T-cell (primary cell): ENCODE data around the gene MMP23B. TPM values are rescaled to one million over a fixed set of nuclear protein-coding genes. Genes with fewer than 3 reads are reported as not detected.
A peak's percentile ranks its signal among the peaks of the same experiment; 100 is the strongest.
"Not testable (repeated sequence)": the region's sequence is repeated elsewhere in the genome, so short reads cannot be mapped to it uniquely, and the experiment has no call there.

Experiments used
- ATAC-seq, 4 experiments: fragments of 200-7000 bp in 3 of 4; fragments of 150-1000 bp in 1 of 4; cut with Tn5 transposase; replicated peaks in 1 of 4; 1 replicate in 3 of 4; 2 replicates in 1 of 4; pipeline ENCODE4 v1.10.0; 2021; ENCODE audit warnings: moderate library complexity in 3 of 4, mild to moderate bottlenecking in 2 of 4, moderate number of reproducible peaks in 1 of 4
- CTCF ChIA-PET, 2 donors: fragments of 300-600 bp; sonication (Branson Sonifier 250); formaldehyde crosslinking; loops; one replicate each; lab custom pipeline; 2022; ENCODE audit warnings: antibody characterized with exemption in 2 of 2; lab: Charles Lee
- POLR2A ChIA-PET, 2 donors: fragments of 300-600 bp; sonication (Branson Sonifier 250); formaldehyde crosslinking; loops; one replicate each; lab custom pipeline; 2022; ENCODE audit warnings: antibody characterized with exemption in 2 of 2; lab: Charles Lee
- DNase-seq, 35 experiments: peaks; one replicate each; pipeline versions ENCODE4 v3.0.0 to v3.0.0-alpha.2; 2013 to 2023
- H3K27ac ChIP-seq: one replicate; pipeline ENCODE4 v1.5.1; 2013; ENCODE audit warnings: low read length
- H3K27me3 ChIP-seq, 2 experiments: replicated peaks in 1 of 2; 1 replicate in 1 of 2; 2 replicates in 1 of 2; pipeline versions ENCODE4 v1.6.1 to v1.7.0; 2013; ENCODE audit warnings: low read length in 1 of 2, mixed read lengths in 1 of 2; ENCODE audit not compliant: control insufficient read depth in 2 of 2, insufficient read depth in 2 of 2; ENCODE audit errors: extremely low read depth in 1 of 2
- H3K36me3 ChIP-seq, 2 donors: 1 replicate in 1 of 2; 2 replicates in 1 of 2; pipeline versions ENCODE4 v1.6.1 to v1.7.0; 2013; ENCODE audit warnings: low read length in 1 of 2; ENCODE audit not compliant: control insufficient read depth in 2 of 2, insufficient read depth in 1 of 2; ENCODE audit errors: extremely low read depth in 1 of 2
- H3K4me1 ChIP-seq, 2 experiments: 1 replicate in 1 of 2; 2 replicates in 1 of 2; pipeline versions ENCODE4 v1.6.1 to v1.7.0; 2013; ENCODE audit warnings: low read length in 2 of 2, mixed read lengths in 1 of 2; ENCODE audit not compliant: insufficient read depth in 2 of 2, control insufficient read depth in 1 of 2; ENCODE audit errors: extremely low read depth in 1 of 2
- H3K4me3 ChIP-seq, 2 donors: 1 replicate in 1 of 2; 2 replicates in 1 of 2; pipeline versions ENCODE4 v1.5.1 to v1.7.0; 2013; ENCODE audit warnings: mild to moderate bottlenecking in 2 of 2, low read length in 1 of 2, moderate library complexity in 1 of 2; ENCODE audit not compliant: control insufficient read depth in 1 of 2; ENCODE audit errors: extremely low read depth in 1 of 2
- H3K9me3 ChIP-seq: 2 replicates; pipeline ENCODE4 v1.7.0; 2013
- H3K27ac Mint-ChIP-seq, 2 donors: one replicate each; pipeline ENCODE4 v1.8.0; 2020 to 2021; ENCODE audit warnings: mild to moderate bottlenecking in 2 of 2, mixed read lengths in 2 of 2
- H3K27me3 Mint-ChIP-seq, 2 donors: one replicate each; pipeline ENCODE4 v1.8.0; 2021 to 2022; ENCODE audit warnings: mixed read lengths in 2 of 2
- H3K36me3 Mint-ChIP-seq: one replicate; pipeline ENCODE4 v1.8.0; 2021; ENCODE audit warnings: mixed read lengths
- H3K4me1 Mint-ChIP-seq, 3 donors: one replicate each; pipeline ENCODE4 v1.8.0; 2020 to 2022; ENCODE audit warnings: mixed read lengths in 3 of 3, mild to moderate bottlenecking in 1 of 3
- H3K4me3 Mint-ChIP-seq, 3 donors: one replicate each; pipeline ENCODE4 v1.8.0; 2020 to 2022; ENCODE audit warnings: mild to moderate bottlenecking in 3 of 3, mixed read lengths in 3 of 3, moderate library complexity in 3 of 3
- H3K9me3 Mint-ChIP-seq, 3 donors: one replicate each; pipeline ENCODE4 v1.8.0; 2020 to 2022; ENCODE audit warnings: mixed read lengths in 3 of 3
- WGBS: methylation state at CpG from one replicate; pipeline ENCODE4 v1.1.5; 2013; ENCODE audit warnings: missing lambda C conversion rate; ENCODE audit not compliant: insufficient coverage; 5-methylcytosine and 5-hydroxymethylcytosine counted together
- total RNA-seq, 35 experiments: library from RNA in 6 of 35; stranded (reverse) in 6 of 35; fragments of 120-200 nt in 1 of 35; gene quantifications; one replicate each; pipeline versions ENCODE4 v1.2.1 to v1.2.4 and lab custom pipeline; 2013 to 2026

MMP23B gene
- total RNA-seq, 5 donors from 2014 or later (not counting 1 experiment from before 2014, with no cell fraction given) = 4.8 to 11.2 (median 6.8) TPM

- H3K36me3 ChIP-seq = no peaks in the 10 kb centered on the region
- Mint-ChIP-seq H3K4me3 (peak overlapping the region; percentile 28 to 86 (median 57)), H3K27me3 (peaks cover 0 to 4% of the 10 kb centered on the region in 2 donors), H3K36me3 (no peaks in the 10 kb centered on the region), H3K4me1 (peaks cover 4 to 8% (median 7%) of the 10 kb centered on the region in 3 donors), H3K9me3 (no peaks in the 10 kb centered on the region), H3K27ac (peak overlapping the region; percentile 15 to 39)
- H3K4me3 ChIP-seq = peak overlapping the region; percentile 52 to 59
- 18% methylated on average over 46 of the region's 53 CpGs for WGBS
- peak overlapping the region; percentile 72 for H3K27ac ChIP-seq
- CTCF ChIA-PET = interaction anchor here in 1 of 2 donors (0.9 kb wide), 1 partner anchor 15 kb away, joined by 3 read pairs; no protein-coding TSS in a partner anchor
- H3K9me3 ChIP-seq = no peaks in the 10 kb centered on the region
- ATAC-seq (peak; percentile 2 to 17 (median 9)), DNase-seq (peak in 16 of 35 experiments; percentile 25 to 63 (median 40))
- H3K4me1 ChIP-seq = peaks cover 0 to 53% of the 10 kb centered on the region in 2 experiments
- peaks cover 0 to 13% of the 10 kb centered on the region in 2 experiments for H3K27me3 ChIP-seq
- POLR2A ChIA-PET = interaction anchor here (0.6 to 1.3 kb wide), 2 partner anchors 12 to 14 kb away, joined by 3 to 16 read pairs; partner anchors contain the start of gene MIB2 (in 1 of the 2)
Observed at GRCh38 chr1:1628754-1629429, 3.1 kb upstream of the MMP23B start.

- CTCF ChIA-PET = interaction anchor here in 1 of 2 donors (0.6 to 0.9 kb wide), 3 partner anchors 14 to 280 kb away, joined by 3 to 11 read pairs (median 3); partner anchors contain the start of gene MIB2
- H3K36me3 Mint-ChIP-seq = no peaks in the 10 kb centered on the region
- ATAC-seq (peak; percentile 49 to 60 (median 52)), DNase-seq (peak in 34 of 35 experiments; percentile 62 to 92 (median 82))
- 7% methylated on average over 28 of the region's 48 CpGs for WGBS
- peak overlapping the region; percentile 73 to 75 for H3K27ac Mint-ChIP-seq
- no peaks in the 10 kb centered on the region for H3K9me3 Mint-ChIP-seq
- Histone ChIP-seq H3K9me3 (no peaks in the 10 kb centered on the region), H3K4me1 (peaks cover 0 to 53% of the 10 kb centered on the region in 2 experiments), H3K27ac (peak overlapping the region; percentile 72), H3K4me3 (peak overlapping the region; percentile 52 to 59), H3K27me3 (peaks cover 0 to 13% of the 10 kb centered on the region in 2 experiments), H3K36me3 (no peaks in the 10 kb centered on the region)
- peak overlapping the region; percentile 58 to 86 (median 61) for H3K4me3 Mint-ChIP-seq
- H3K4me1 Mint-ChIP-seq = peaks cover 4 to 8% (median 7%) of the 10 kb centered on the region in 3 donors
- H3K27me3 Mint-ChIP-seq = peaks cover 0 to 4% of the 10 kb centered on the region in 2 donors
- POLR2A ChIA-PET = interaction anchor here (0.5 to 1.3 kb wide), 5 partner anchors 12 to 231 kb away, joined by 3 to 16 read pairs (median 3); partner anchors contain the start of genes CCNL2 (in 1 of the 2) and MIB2 (in 1 of the 2)
Observed at GRCh38 chr1:1629430-1630190, 2.4 kb upstream of the MMP23B start.

- Histone ChIP-seq H3K4me3 (peak overlapping the region in 1 of 2 donors; percentile 28), H3K27me3 (peaks cover 0 to 13% of the 10 kb centered on the region in 2 experiments)
- POLR2A ChIA-PET = interaction anchor here (0.6 to 1.3 kb wide), 4 partner anchors 15 to 231 kb away, joined by 3 to 16 read pairs (median 8); partner anchors contain the start of genes CCNL2 (in 1 of the 2) and MIB2 (in 1 of the 2)
Observed at GRCh38 chr1:1630191-1630964, 1.6 kb upstream of the MMP23B start.

GRCh38 chr1:1630965-1631781, 800 bp upstream of the MMP23B start:
- peak overlapping the region; percentile 62 to 69 (median 65) for H3K4me3 Mint-ChIP-seq
- no peak for ATAC-seq
- peak in 8 of 35 experiments; percentile 22 to 67 (median 32) for DNase-seq
- H3K4me1 Mint-ChIP-seq = peaks cover 4 to 7% (median 5%) of the 10 kb centered on the region in 3 donors
- ChIA-PET CTCF (interaction anchor here in 1 of 2 donors (0.6 to 1.1 kb wide), 2 partner anchors 173 to 502 kb away, joined by 3 read pairs; no protein-coding TSS in a partner anchor), POLR2A (interaction anchor here in 1 of 2 donors (0.7 kb wide), 1 partner anchor 17 kb away, joined by 3 read pairs; no protein-coding TSS in a partner anchor)
- no peaks in the 10 kb centered on the region for H3K9me3 Mint-ChIP-seq
- H3K4me1 ChIP-seq = peaks cover 0 to 45% of the 10 kb centered on the region in 2 experiments
- peak overlapping the region; percentile 63 for H3K27ac ChIP-seq
- peak overlapping the region; percentile 39 to 49 for H3K27ac Mint-ChIP-seq
- WGBS = 12% methylated on average over 49 of the region's 79 CpGs
- H3K9me3 ChIP-seq = no peaks in the 10 kb centered on the region
- peaks cover 0 to 13% of the 10 kb centered on the region in 2 experiments for H3K27me3 ChIP-seq
- no peaks in the 10 kb centered on the region for H3K36me3 Mint-ChIP-seq
- H3K36me3 ChIP-seq = no peaks in the 10 kb centered on the region
- H3K4me3 ChIP-seq = peak overlapping the region in 1 of 2 donors; percentile 38
- peaks cover 0 to 4% of the 10 kb centered on the region in 2 donors for H3K27me3 Mint-ChIP-seq

More at GRCh38 chr1:1630191-1630964, 1.6 kb upstream of the MMP23B start:
- no peaks in the 10 kb centered on the region for H3K36me3 ChIP-seq
- peak overlapping the region; percentile 63 for H3K27ac ChIP-seq
- peaks cover 0 to 4% of the 10 kb centered on the region in 2 donors for H3K27me3 Mint-ChIP-seq
- peaks cover 4 to 8% (median 7%) of the 10 kb centered on the region in 3 donors for H3K4me1 Mint-ChIP-seq
- CTCF ChIA-PET = interaction anchor here in 1 of 2 donors (0.6 to 1.1 kb wide), 6 partner anchors 15 to 603 kb away, joined by 3 to 11 read pairs (median 3); partner anchors contain the start of genes AURKAIP1 and MIB2
- H3K4me1 ChIP-seq = peaks cover 0 to 47% of the 10 kb centered on the region in 2 experiments
- H3K27ac Mint-ChIP-seq = peak overlapping the region; percentile 92 to 94
- no peaks in the 10 kb centered on the region for H3K36me3 Mint-ChIP-seq
- 2% methylated on average over 64 of the region's 81 CpGs for WGBS
- H3K9me3 Mint-ChIP-seq = no peaks in the 10 kb centered on the region
- no peaks in the 10 kb centered on the region for H3K9me3 ChIP-seq
- ATAC-seq (peak; percentile 74 to 77 (median 75)), DNase-seq (peak; percentile 84 to 99 (median 95))
- peak overlapping the region; percentile 80 to 88 (median 86) for H3K4me3 Mint-ChIP-seq

GRCh38 chr1:1633409-1633808, 1.4 kb downstream of the MMP23B start:
- H3K4me3 ChIP-seq = not testable (repeated sequence)

More at GRCh38 chr1:1633409-1633808, 1.4 kb downstream of the MMP23B start:
- Histone ChIP-seq H3K27me3 (peaks cover 0 to 13% of the 10 kb centered on the region in 2 experiments), H3K4me1 (peaks cover 0 to 31% of the 10 kb centered on the region in 2 experiments)
- H3K27ac ChIP-seq, H3K36me3 Mint-ChIP-seq, H3K9me3 ChIP-seq, H3K4me1 Mint-ChIP-seq, ATAC-seq, H3K27me3 Mint-ChIP-seq, H3K36me3 ChIP-seq, H3K9me3 Mint-ChIP-seq, CTCF ChIA-PET, POLR2A ChIA-PET, DNase-seq, H3K4me3 Mint-ChIP-seq, H3K27ac Mint-ChIP-seq: not testable (repeated sequence)
- WGBS = no CpG with 5 or more reads among the region's 35 CpGs
